ENCODE data around the gene GALNT5. TPM values are rescaled to one million over a fixed set of nuclear protein-coding genes. Genes with fewer than 3 reads are reported as not detected.

GALNT5 gene
- 1.8 and 7.2 TPM in 2 replicates for total RNA-seq

DNA sequence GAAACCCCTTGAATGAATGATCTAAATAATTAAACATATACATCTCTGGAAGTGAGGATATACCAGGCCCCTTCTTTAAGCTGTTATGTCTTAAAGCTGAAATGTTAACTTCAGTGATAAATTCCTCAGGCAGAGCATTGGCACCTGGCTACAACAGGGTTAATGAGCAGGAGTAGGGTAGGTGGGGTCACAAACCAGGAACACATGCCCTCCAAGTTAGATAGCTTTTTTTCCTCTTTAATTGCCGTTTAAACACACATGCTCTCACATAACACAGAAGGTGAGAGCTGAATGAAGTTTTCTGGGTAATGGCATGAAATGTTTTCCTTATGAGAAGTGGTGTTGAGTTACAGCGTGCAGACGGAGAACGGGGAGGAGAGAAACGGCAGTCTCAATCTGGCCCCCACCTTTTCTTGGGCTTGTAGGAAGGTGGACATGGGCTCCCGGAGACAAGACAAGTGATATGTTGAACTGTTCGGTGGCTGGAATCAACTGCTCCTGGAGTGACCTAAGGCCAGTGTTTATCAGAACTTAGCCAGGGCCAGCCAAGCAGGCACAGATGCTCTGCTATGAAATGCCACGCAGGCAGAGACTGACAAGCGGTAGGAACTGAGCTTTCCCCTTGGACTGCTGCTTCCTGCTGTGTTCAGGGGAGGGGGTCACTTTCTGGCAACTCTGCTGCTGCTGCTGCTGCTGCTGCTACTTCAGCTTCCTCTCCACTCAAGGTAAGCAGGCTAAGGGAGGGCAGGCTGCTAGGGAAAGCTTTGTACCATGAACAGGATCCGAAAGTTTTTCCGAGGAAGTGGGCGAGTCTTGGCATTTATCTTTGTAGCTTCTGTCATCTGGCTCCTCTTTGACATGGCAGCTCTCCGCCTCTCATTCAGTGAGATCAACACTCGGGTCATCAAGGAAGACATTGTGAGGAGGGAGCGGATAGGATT lies at the start of gene GALNT5:
Gene GALNT5 (plus strand): TSS at position 394 of the 941 bp plus-strand sequence. CDS start 378 bp downstream, at position 772.

DNA sequence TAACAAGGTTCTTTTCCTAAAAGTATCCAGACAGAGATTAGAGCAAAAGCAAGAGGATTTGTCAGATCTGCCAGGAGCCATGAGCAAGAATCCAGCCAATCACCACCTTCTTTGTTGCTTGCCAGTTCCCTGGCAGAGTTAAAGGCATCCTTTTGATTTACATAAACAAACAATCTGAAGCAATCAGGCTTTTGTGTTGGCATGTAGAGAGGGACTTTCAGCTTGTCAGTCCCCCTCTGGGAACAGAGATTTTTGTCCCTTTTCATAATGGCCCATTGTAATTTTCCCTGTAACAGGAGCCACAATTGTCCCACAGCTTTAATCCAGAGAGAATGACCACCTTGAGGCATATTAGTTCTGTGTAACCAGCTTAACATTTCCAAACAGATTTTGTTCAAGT lies 68.3 kb downstream of the GALNT5 start, which contains the start of gene ERMN:
Gene ERMN (minus strand): TSS at position 39 of the 400 bp plus-strand sequence. CDS start 182 bp downstream, outside the sequence.

Other genes starting within 250 kb of the GALNT5 start
- gene ERMN, start 68.1 kb downstream of the GALNT5 start, total RNA-seq = not detected in 2 replicates
- gene CYTIP, start 186.4 kb downstream of the GALNT5 start, total RNA-seq = not detected in 2 replicates